ENCODE data around the gene SPOCK1. TPM values are rescaled to one million over a fixed set of nuclear protein-coding genes. Genes with fewer than 3 reads are reported as not detected.

The SPOCK1 gene
- total and polyA plus RNA-seq, 2 of the 4 experiments (the other 2 are of a cell fraction), result 5.0 to 20.3 TPM

- Histone ChIP-seq H3K23ac (ENCODE audit: low read depth, low read length) (no peak overlapping the region), H2AK5ac (ENCODE audit: low read depth, low read length) (no peak overlapping the region), H3K14ac (replicated peaks; ENCODE audit: low read depth, low read length) (no peak overlapping the region), H4K5ac (ENCODE audit: low read depth, low read length) (no peak overlapping the region), H3K9ac (ENCODE audit: low read depth, low read length) (no peak overlapping the region), H4K20me1 (ENCODE audit: insufficient read depth, low read length) (no peaks in the 10 kb centered on the region), H2BK20ac (ENCODE audit: low read depth, low read length) (no peak overlapping the region), H3K36me3 (ENCODE audit: control insufficient read depth, insufficient read depth, low read length) (no peaks in the 10 kb centered on the region), H2BK5ac (ENCODE audit: low read depth, low read length, poor library complexity, severe bottlenecking) (no peak overlapping the region), H2AK9ac (replicated peaks; ENCODE audit: low read depth, low read length, poor library complexity) (no peak overlapping the region), H2BK120ac (ENCODE audit: low read depth, low read length) (no peak overlapping the region), H3K79me1 (ENCODE audit: low read depth in 1 of 2, low read length in 2 of 2) (no peaks in the 10 kb centered on the region), H2BK15ac (ENCODE audit: low read depth, low read length) (no peak overlapping the region), H3K4ac (ENCODE audit: low read depth, low read length) (no peak overlapping the region), H4K8ac (ENCODE audit: low read depth in 2 of 2, low read length in 2 of 2) (no peak overlapping the region), H2AFZ (replicated peaks; ENCODE audit: low read length, poor library complexity) (no peak overlapping the region), H3K18ac (ENCODE audit: low read depth, low read length) (no peak overlapping the region), H3K27ac (ENCODE audit: insufficient read depth, low read length) (no peak overlapping the region), H3K4me1 (ENCODE audit: control insufficient read depth, insufficient read depth, low read length) (no peaks in the 10 kb centered on the region), H3K27me3 (ENCODE audit: control insufficient read depth, insufficient read depth, low read length) (no peaks in the 10 kb centered on the region), H3K4me3 (ENCODE audit: insufficient read depth, low read depth, low read length) (no peak overlapping the region), H3K4me2 (ENCODE audit: low read depth, low read length) (no peak overlapping the region), H3K56ac (ENCODE audit: extremely low read depth, insufficient read depth, low read length) (no peak overlapping the region), H3K9me3 (ENCODE audit: control insufficient read depth, insufficient read depth, low read length) (peaks cover 8% of the 10 kb centered on the region), H3K9me1 (ENCODE audit: insufficient read depth, low read length) (no peaks in the 10 kb centered on the region), H4K91ac (ENCODE audit: insufficient read depth, low read depth, low read length) (no peak overlapping the region)
- in situ Hi-C loops (cut with MboI; ENCODE audit: low sequenced_read_pairs) (no loop called here), dilution Hi-C loops (cut with HindIII; ENCODE audit: low sequenced_read_pairs, unreplicated experiment) (no loop called here), intact Hi-C loops (cut with micrococcal nuclease) (no loop called here)
- ChIA-PET POLR2A (ENCODE audit: unreplicated experiment) (interaction anchor here (0.6 kb wide), 1 partner anchor 188 kb away, joined by 4 read pairs; no protein-coding TSS in a partner anchor), CTCF (no interaction called here)
- 40% methylated on average over 1 of the region's 6 CpGs; no CpG with 5 or more reads in 1 of the 2 experiments for WGBS, 2 experiments (ENCODE audit: extremely low coverage in 2 of 2, insufficient read length in 1 of 2)
- ATAC-seq (ENCODE audit: low read depth) (no peak), DNase-seq (no peak)
- TF ChIP-seq, protein P1, sequence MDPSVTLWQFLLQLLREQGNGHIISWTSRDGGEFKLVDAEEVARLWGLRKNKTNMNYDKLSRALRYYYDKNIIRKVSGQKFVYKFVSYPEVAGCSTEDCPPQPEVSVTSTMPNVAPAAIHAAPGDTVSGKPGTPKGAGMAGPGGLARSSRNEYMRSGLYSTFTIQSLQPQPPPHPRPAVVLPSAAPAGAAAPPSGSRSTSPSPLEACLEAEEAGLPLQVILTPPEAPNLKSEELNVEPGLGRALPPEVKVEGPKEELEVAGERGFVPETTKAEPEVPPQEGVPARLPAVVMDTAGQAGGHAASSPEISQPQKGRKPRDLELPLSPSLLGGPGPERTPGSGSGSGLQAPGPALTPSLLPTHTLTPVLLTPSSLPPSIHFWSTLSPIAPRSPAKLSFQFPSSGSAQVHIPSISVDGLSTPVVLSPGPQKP (IDR thresholded peaks at IDR 0.05; ENCODE audit: borderline replicate concordance, low read depth, low read length), result no peak
- TF ChIP-seq RAD21 (IDR thresholded peaks at IDR 0.05; ENCODE audit: low read length) (no peak), RFX5 (IDR thresholded peaks at IDR 0.05; ENCODE audit: low read depth, low read length) (no peak), MAZ (IDR thresholded peaks at IDR 0.05; ENCODE audit: borderline replicate concordance, low read depth, low read length) (no peak), CTCF (conservative IDR thresholded peaks at IDR 0.05; ENCODE audit: low read depth, low read length) (no peak), POLR2A (IDR thresholded peaks at IDR 0.05; ENCODE audit: low read depth, low read length) (no peak), BHLHE40 (IDR thresholded peaks at IDR 0.05; ENCODE audit: low read depth, low read length) (no peak), SMC3 (IDR thresholded peaks at IDR 0.05; ENCODE audit: low read depth, low read length) (no peak), NFE2L2 (IDR thresholded peaks at IDR 0.05; ENCODE audit: low read depth, low read length) (no peak), CHD1 (IDR thresholded peaks at IDR 0.05; ENCODE audit: low read depth, low read length) (no peak), MAFK (IDR thresholded peaks at IDR 0.05; ENCODE audit: low read depth, low read length) (no peak), MXI1 (IDR thresholded peaks at IDR 0.05; ENCODE audit: borderline replicate concordance, low read depth, low read length) (no peak), CEBPB (IDR thresholded peaks at IDR 0.05; ENCODE audit: low read depth, low read length) (no peak)
- TF ChIP-seq, protein P2, sequence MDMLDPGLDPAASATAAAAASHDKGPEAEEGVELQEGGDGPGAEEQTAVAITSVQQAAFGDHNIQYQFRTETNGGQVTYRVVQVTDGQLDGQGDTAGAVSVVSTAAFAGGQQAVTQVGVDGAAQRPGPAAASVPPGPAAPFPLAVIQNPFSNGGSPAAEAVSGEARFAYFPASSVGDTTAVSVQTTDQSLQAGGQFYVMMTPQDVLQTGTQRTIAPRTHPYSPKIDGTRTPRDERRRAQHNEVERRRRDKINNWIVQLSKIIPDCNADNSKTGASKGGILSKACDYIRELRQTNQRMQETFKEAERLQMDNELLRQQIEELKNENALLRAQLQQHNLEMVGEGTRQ (IDR thresholded peaks at IDR 0.05; ENCODE audit: low read depth, low read length), result no peak
- no TSS peak for BruUV-seq (replicated peaks)
These were observed 500.2 kb downstream of the SPOCK1 start for GRCh38 chr5:136998854-136999357.

Measured in IMR-90 (cell line).